GM12873 (cell line): Measurements from ENCODE around the gene FAM114A2.

Experiments used
- CTCF ChIP-seq: IDR thresholded peaks from 2 replicates; pipeline ENCODE4 v1.5.1; 2012; ENCODE audit warnings: low read depth, mild to moderate bottlenecking, moderate library complexity, low read length, control low read depth; ENCODE audit not compliant: insufficient read depth; ENCODE audit errors: missing control alignments

FAM114A2 gene

DNA sequence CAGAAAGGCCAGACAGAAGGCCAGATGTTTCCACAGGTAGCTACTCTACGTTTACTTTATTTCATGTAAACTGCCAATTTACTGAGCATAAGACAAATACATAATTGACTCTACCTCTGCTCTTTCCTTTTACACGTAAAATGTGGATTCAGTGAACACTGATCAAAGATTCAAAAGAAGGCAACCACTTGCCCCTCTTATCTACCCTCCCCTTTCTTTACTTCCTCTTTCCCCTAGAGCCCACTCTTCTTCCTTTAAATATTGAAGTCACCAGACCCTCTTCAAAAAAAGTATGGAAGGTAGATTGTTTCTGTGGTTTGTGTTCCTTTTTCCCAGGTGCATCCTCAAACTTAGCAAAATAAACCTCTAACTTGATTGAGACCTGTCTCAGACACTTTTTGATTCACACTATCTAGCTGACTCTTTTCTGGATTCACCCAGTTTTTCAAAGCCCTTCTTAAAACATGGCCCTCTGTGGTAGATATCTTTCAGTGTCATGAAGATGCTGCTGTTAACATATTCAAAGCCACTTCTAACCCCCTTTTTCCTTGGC is 6.7 kb downstream of the FAM114A2 start:
- no peak for TF ChIP-seq CTCF

GRCh38 chr5:154025951-154026350 is 12.8 kb downstream of the FAM114A2 start:
- no peak for TF ChIP-seq CTCF

DNA sequence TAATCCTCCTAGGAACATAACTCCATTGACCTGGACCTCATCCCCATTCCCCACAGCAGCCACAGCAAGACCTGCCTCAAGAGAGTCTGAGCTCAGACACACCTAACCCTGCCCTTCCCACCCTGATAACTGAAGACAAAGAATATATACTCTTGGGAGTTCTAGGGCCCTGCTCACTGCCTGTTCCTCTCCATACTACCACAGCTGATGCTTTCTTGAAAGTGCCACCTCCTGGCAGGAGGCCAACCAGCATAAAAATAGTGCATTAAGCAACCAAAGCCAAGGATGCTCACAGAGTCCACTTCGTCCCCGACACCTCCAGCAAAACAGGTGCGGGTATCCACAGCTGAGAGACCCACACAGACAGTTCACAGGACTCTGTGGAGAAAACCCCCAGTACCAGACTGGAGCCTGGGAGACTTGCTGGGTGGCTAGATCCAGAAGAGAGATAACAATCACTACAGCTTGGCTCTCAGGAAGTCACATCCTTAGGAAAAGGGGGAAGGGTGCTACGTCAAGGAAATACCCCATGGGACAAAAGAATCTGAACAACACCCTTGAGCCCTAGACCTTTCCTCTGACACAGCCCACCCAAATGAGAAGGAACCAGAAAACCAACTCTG is 23.5 kb downstream of the FAM114A2 start:
- no peak for TF ChIP-seq CTCF

DNA sequence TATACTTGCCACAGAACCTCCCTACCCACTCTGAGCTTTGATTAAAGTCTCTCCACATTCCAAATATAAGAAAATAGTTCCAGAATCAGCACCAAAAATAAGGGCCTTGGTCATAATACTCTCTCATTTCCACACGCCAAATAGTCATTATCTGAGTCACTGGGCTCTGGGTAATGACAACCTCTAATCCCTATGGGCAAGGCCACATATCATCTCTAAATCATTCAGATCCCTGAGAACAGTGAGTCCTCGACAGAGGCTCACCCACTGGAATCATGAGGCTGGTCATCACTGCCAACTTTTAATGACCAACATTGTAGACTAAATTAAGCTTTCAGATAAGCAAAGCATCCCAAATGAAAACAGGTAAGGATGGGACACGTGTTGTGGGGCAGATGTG is 28.1 kb downstream of the FAM114A2 start:
- no peak for TF ChIP-seq CTCF

DNA sequence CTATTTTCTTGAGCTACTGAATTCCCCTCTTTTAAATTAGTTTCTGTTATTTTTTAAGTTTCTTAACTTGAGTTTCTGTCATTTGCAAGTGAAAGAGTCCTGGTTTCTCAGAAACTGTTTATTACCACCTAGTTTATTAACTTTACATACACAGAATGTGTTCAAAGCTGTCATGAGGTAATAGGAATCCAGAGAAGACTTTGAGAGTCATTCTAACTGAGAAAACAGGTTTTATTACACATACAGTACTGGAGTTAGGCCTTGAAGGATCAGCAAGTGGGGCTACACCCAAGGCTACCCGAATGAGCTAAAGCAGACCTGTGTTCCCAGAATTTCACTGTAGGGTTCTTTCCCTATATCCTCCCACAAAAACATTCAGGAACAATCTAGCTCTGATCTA is 33.1 kb downstream of the FAM114A2 start:
- TF ChIP-seq CTCF, result no peak

DNA sequence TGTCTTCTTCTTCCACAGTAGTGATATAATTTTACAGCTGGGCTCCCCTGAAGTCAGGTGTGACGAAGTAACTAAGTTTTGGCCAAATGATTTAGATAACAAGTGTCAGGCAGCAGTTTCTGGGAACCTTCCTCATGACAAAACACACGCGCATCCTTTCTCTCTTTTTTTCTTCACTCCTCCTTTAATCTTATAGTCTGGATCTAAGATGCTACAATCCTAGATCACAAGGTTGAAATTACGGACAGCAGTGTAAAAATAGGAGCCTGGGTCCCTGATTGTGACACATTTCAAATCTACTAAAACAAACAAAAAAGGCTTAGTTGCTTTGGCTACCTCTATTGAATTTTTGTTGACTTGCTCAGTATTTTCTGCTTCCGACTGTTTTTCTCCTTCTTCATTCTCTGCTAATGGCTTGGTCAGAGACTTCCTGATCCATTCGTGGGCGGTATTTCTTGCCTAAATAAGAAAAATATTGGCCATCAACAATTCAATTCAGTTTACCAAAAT is 36.1 kb downstream of the FAM114A2 start:
- TF ChIP-seq CTCF, result no peak

DNA sequence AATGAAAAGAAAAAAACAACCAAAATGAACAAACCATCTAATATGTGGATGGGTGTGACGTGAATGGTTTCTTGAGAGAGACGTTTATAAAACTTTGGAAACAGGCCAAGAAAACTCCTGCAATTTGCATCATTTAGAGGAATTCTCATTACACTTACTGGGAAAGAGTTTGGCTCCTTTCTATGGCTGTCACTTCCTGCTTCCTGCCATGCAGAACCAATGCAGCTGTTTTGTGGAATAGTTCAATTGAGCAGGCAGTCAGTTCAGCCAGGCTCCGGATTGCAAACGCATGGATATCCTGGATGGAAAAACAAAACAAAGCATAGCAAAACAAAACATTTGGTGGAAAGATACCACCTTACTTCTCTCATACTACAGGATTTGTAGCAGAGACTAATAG is 36.6 kb downstream of the FAM114A2 start:
- TF ChIP-seq CTCF, result no peak
